CD4-positive, alpha-beta T cell (primary cell): ENCODE measurements around the gene TENT5C. TPM values are rescaled to one million over a fixed set of nuclear protein-coding genes. Genes with fewer than 3 reads are reported as not detected.

Source experiments
- ATAC-seq: fragments of 200-7000 bp; cut with Tn5 transposase; one replicate; pipeline ENCODE4 v1.10.0; 2022; ENCODE audit warnings: mild to moderate bottlenecking; ENCODE audit not compliant: poor library complexity
- CTCF ChIA-PET: fragments of 350-600 bp; sonication (Branson Sonifier 250); formaldehyde crosslinking; loops from one replicate; lab custom pipeline; 2021; ENCODE audit warnings: antibody characterized with exemption, inconsistent platforms; lab: Charles Lee
- POLR2A ChIA-PET: fragments of 350-600 bp; sonication (Branson Sonifier 250); formaldehyde crosslinking; loops from one replicate; lab custom pipeline; 2021; ENCODE audit warnings: antibody characterized with exemption, inconsistent platforms; lab: Charles Lee
- DNase-seq, 14 experiments: peaks; one replicate each; pipeline ENCODE4 v3.0.0-alpha.2; 2013 to 2020; ENCODE audit warnings: mixed read lengths in 2 of 14
- H3K27ac ChIP-seq, 2 donors: one replicate each; pipeline versions ENCODE4 v1.5.1 to v1.7.0; 2013; ENCODE audit warnings: low read length in 2 of 2, low read depth in 1 of 2, mild to moderate bottlenecking in 1 of 2
- H3K27me3 ChIP-seq, 2 experiments: 1 replicate in 1 of 2; 2 replicates in 1 of 2; pipeline versions ENCODE4 v1.6.1 to v1.7.0; 2013; ENCODE audit warnings: low read length in 2 of 2, control low read depth in 1 of 2, mild to moderate bottlenecking in 1 of 2, moderate library complexity in 1 of 2; ENCODE audit not compliant: insufficient read depth in 2 of 2, control insufficient read depth in 1 of 2
- H3K36me3 ChIP-seq: one replicate; pipeline ENCODE4 v1.6.1; 2013; ENCODE audit warnings: low read length, control low read depth; ENCODE audit not compliant: insufficient read depth
- H3K4me1 ChIP-seq: one replicate; pipeline ENCODE4 v1.6.1; 2013; ENCODE audit warnings: low read length, control low read depth; ENCODE audit not compliant: insufficient read depth
- H3K4me3 ChIP-seq: one replicate; pipeline ENCODE4 v1.5.1; 2013; ENCODE audit warnings: mild to moderate bottlenecking, low read length, moderate library complexity
- H3K9me3 ChIP-seq, 2 experiments: 1 replicate in 1 of 2; 2 replicates in 1 of 2; pipeline versions ENCODE4 v1.6.1 to v1.7.0; 2013; ENCODE audit warnings: low read length in 2 of 2, mild to moderate bottlenecking in 2 of 2, control low read depth in 1 of 2, moderate library complexity in 1 of 2; ENCODE audit not compliant: control insufficient read depth in 1 of 2, insufficient read depth in 1 of 2
- H3K27ac Mint-ChIP-seq: one replicate; pipeline ENCODE4 v1.8.0; 2020; ENCODE audit warnings: mixed read lengths
- H3K27me3 Mint-ChIP-seq: one replicate; pipeline ENCODE4 v1.8.0; 2021; ENCODE audit warnings: mixed read lengths
- H3K36me3 Mint-ChIP-seq: one replicate; pipeline ENCODE4 v1.8.0; 2021; ENCODE audit warnings: low read depth, mixed read lengths
- H3K4me1 Mint-ChIP-seq: one replicate; pipeline ENCODE4 v1.8.0; 2021; ENCODE audit warnings: low read depth, mixed read lengths
- H3K4me3 Mint-ChIP-seq: one replicate; pipeline ENCODE4 v1.8.0; 2020; ENCODE audit warnings: mild to moderate bottlenecking, mixed read lengths
- H3K9me3 Mint-ChIP-seq: one replicate; pipeline ENCODE4 v1.8.0; 2020; ENCODE audit warnings: mixed read lengths
- intact Hi-C, 2 experiments: fragments of 100-400 bp; cut with DNase I in 1 of 2; cut with micrococcal nuclease in 1 of 2; formaldehyde crosslinking; loops; one replicate each; pipeline versions ENCODE4 v1.15.1 to v1.9.0; 2023 to 2025; cut with DNase I, micrococcal nuclease
- total RNA-seq, 174 experiments: library from RNA in 2 of 174; stranded (reverse) in 2 of 174; gene quantifications; one replicate each; pipeline ENCODE4 v1.2.3 and lab custom pipeline; 2021 to 2026
- TF ChIP-seq, protein P1 (sequence below): fragments of 200-600 bp; IDR thresholded peaks from one replicate; pipeline ENCODE4 v1.8.0; 2022; ENCODE audit warnings: antibody characterized with exemption, mild to moderate bottlenecking

TENT5C gene
- total RNA-seq, 2 experiments from 2014 or later: 122 to 123 TPM

DNA sequence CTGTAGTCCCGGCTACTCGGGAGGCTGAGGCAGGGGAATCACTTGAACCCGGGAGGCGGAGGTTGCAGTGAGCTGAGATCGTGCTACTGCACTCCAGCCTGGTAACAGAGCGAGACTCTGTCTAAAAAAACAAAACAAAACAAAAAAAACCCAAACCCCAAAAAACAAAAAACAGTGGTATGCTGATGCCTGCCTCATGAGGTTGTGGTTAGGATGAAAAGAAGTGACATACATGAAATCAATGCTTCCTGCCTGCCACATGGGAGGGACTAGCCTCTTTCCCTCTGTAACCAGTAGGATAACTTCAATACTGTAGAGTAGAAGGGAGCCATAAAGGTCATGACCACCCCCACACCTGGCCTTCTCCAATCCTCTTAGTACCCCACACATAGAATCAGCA, 55.2 kb downstream of the TENT5C start:
- TF ChIP-seq, protein P1, sequence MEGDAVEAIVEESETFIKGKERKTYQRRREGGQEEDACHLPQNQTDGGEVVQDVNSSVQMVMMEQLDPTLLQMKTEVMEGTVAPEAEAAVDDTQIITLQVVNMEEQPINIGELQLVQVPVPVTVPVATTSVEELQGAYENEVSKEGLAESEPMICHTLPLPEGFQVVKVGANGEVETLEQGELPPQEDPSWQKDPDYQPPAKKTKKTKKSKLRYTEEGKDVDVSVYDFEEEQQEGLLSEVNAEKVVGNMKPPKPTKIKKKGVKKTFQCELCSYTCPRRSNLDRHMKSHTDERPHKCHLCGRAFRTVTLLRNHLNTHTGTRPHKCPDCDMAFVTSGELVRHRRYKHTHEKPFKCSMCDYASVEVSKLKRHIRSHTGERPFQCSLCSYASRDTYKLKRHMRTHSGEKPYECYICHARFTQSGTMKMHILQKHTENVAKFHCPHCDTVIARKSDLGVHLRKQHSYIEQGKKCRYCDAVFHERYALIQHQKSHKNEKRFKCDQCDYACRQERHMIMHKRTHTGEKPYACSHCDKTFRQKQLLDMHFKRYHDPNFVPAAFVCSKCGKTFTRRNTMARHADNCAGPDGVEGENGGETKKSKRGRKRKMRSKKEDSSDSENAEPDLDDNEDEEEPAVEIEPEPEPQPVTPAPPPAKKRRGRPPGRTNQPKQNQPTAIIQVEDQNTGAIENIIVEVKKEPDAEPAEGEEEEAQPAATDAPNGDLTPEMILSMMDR: no peak
- peak; percentile 40 for ATAC-seq
- ChIA-PET CTCF (interaction anchor here (1.9 to 9.2 kb wide), 2 partner anchors 13 to 54 kb away, joined by 6 to 63 read pairs; no protein-coding TSS in a partner anchor), POLR2A (interaction anchor here (1.2 to 8.5 kb wide), 2 partner anchors 12 to 54 kb away, joined by 4 to 130 read pairs; partner anchors contain the start of gene TENT5C)
- no peaks in the 10 kb centered on the region for H3K36me3 ChIP-seq
- no peak overlapping the region for H3K27ac ChIP-seq
- peaks cover 91% of the 10 kb centered on the region for H3K4me1 ChIP-seq
- intact Hi-C loops: loop anchor here in 1 of 2 experiments (10.0 kb wide), 1 partner anchor 296 kb away; the partner anchor contains the start of gene MAN1A2
- Mint-ChIP-seq H3K9me3 (peaks cover 11% of the 10 kb centered on the region), H3K27ac (peak overlapping the region; percentile 90), H3K4me1 (peaks cover 87% of the 10 kb centered on the region), H3K4me3 (peak overlapping the region; percentile 75), H3K27me3 (peaks cover 4% of the 10 kb centered on the region), H3K36me3 (peaks cover 10% of the 10 kb centered on the region)
- DNase-seq: peak in 9 of 14 experiments; percentile 21 to 89 (median 41)
- H3K9me3 ChIP-seq: peaks cover 0 to 6% of the 10 kb centered on the region in 2 experiments
- H3K27me3 ChIP-seq: no peaks in the 10 kb centered on the region
- no peak overlapping the region for H3K4me3 ChIP-seq

DNA sequence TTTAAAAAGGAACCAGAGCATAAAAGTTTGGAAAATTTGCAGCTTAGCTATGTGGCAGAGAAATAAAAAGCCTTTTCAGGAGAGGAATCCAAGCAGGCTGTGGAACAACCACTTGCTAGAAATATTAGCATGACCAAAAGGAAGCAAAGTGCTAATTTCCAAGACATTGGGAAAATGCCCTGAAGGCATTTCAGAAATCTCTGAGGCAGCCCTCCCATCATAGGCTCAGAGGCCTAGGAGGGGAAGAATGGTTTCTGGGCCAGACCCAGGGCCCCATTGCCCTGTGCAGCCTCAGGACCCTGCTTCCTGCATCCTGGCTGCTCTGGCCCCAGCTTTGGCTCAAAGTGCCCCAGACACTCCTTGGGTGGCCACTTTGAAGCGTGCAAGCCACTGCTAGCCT, 56.8 kb downstream of the TENT5C start:
- intact Hi-C loops: loop anchor here in 1 of 2 experiments (10.0 kb wide), 1 partner anchor 298 kb away; the partner anchor contains the start of gene MAN1A2
- no peak overlapping the region for H3K27ac ChIP-seq
- peaks cover 73% of the 10 kb centered on the region for H3K4me1 Mint-ChIP-seq
- no peak for ATAC-seq
- H3K9me3 ChIP-seq: peaks cover 0 to 6% of the 10 kb centered on the region in 2 experiments
- peaks cover 4% of the 10 kb centered on the region for H3K27me3 Mint-ChIP-seq
- POLR2A ChIA-PET: interaction anchor here (1.6 to 3.4 kb wide), 2 partner anchors 9 to 56 kb away, joined by 4 to 24 read pairs; partner anchors contain the start of gene TENT5C
- TF ChIP-seq, protein P1: no peak
- H3K36me3 ChIP-seq: no peaks in the 10 kb centered on the region
- H3K36me3 Mint-ChIP-seq: peaks cover 10% of the 10 kb centered on the region
- peak overlapping the region; percentile 90 for H3K27ac Mint-ChIP-seq
- DNase-seq: no peak
- H3K4me1 ChIP-seq: peaks cover 83% of the 10 kb centered on the region
- H3K4me3 ChIP-seq: no peak overlapping the region
- CTCF ChIA-PET: no interaction called here
- peaks cover 11% of the 10 kb centered on the region for H3K9me3 Mint-ChIP-seq
- H3K4me3 Mint-ChIP-seq: no peak overlapping the region
- H3K27me3 ChIP-seq: no peaks in the 10 kb centered on the region

DNA sequence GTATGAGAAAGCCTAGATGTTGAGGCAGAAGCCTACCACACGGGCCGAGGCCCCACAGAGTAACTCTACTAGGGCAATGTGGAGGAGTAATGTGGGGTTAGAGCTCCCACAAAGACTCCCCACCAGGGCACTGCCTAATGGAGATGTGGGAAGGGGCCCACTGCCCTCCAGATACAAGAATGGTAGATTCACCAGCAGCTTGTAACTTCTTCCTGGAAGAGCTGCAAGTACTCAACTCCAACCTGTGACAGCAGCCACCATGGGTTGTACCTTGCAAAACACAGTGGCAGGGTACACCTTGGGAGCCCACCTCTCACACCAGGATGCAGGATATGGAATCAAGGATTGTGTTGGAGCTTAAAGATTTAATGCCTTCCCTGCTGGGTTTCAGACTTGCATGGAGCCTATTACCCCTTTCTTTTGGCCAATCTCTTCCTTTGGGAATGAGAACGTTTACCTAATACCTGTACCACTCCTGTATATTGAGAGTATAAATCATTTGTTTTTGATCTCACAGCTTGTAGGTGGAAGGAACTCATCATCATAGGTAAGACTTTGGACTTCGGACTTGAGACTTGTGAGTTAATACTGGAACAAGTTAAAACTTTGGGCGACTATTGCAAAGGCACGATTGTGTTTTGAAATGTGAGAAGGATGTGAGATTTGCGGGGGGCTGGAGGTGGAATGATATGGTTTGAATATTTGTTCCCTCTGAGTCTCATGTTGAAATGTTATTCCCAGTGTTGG, 57.5 kb downstream of the TENT5C start:
- Histone ChIP-seq H3K4me3 (no peak overlapping the region), H3K27me3 (no peaks in the 10 kb centered on the region), H3K9me3 (peaks cover 0 to 6% of the 10 kb centered on the region in 2 experiments), H3K27ac (peak overlapping the region; percentile 27 to 76), H3K36me3 (no peaks in the 10 kb centered on the region), H3K4me1 (peaks cover 80% of the 10 kb centered on the region)
- ChIA-PET CTCF (interaction anchor here (2.4 kb wide), 1 partner anchor 11 kb away, joined by 15 read pairs; no protein-coding TSS in a partner anchor), POLR2A (interaction anchor here (1.0 to 3.4 kb wide), 3 partner anchors 10 to 603 kb away, joined by 4 to 24 read pairs (median 4); partner anchors contain the start of genes TENT5C and TTF2)
- Mint-ChIP-seq H3K9me3 (peaks cover 11% of the 10 kb centered on the region), H3K27ac (peak overlapping the region; percentile 82), H3K4me3 (no peak overlapping the region), H3K36me3 (peaks cover 10% of the 10 kb centered on the region), H3K4me1 (peaks cover 73% of the 10 kb centered on the region), H3K27me3 (peaks cover 4% of the 10 kb centered on the region)
- ATAC-seq (no peak), DNase-seq (no peak)
- TF ChIP-seq, protein P1: no peak
- intact Hi-C loops: loop anchor here in 1 of 2 experiments (10.0 kb wide), 1 partner anchor 299 kb away; the partner anchor contains the start of gene MAN1A2
